Esophagus squamous epithelium (tissue), 5 donors: ENCODE data around the gene HTR3B. TPM values are rescaled to one million over a fixed set of nuclear protein-coding genes. Genes with fewer than 3 reads are reported as not detected.

Experiments
- DNase-seq: peaks from one replicate; lab custom pipeline; 2025; lab: John Stamatoyannopoulos, UW
- H3K27ac ChIP-seq, 4 donors: fragments of 200-600 bp; sonication (generic); one replicate each; pipeline ENCODE4 v1.5.1; 2016 to 2019; ENCODE audit warnings: mild to moderate bottlenecking in 1 of 4
- H3K27me3 ChIP-seq, 4 donors: fragments of 200-600 bp; sonication (generic); 1 replicate in 3 of 4; 2 replicates in 1 of 4; pipeline versions ENCODE4 v1.5.1 to v1.6.0; 2017 to 2021; ENCODE audit warnings: antibody characterized with exemption in 1 of 4
- H3K36me3 ChIP-seq, 3 donors: fragments of 200-600 bp; sonication (generic); one replicate each; pipeline ENCODE4 v1.5.1; 2016 to 2019
- H3K4me1 ChIP-seq, 3 donors: fragments of 200-600 bp; sonication (generic); one replicate each; pipeline ENCODE4 v1.5.1; 2017 to 2019
- H3K4me3 ChIP-seq, 4 donors: fragments of 200-600 bp; sonication (generic); 1 replicate in 3 of 4; 2 replicates in 1 of 4; pipeline ENCODE4 v1.5.1; 2016 to 2019; ENCODE audit warnings: mild to moderate bottlenecking in 2 of 4, moderate library complexity in 1 of 4
- H3K9me3 ChIP-seq, 3 donors: fragments of 200-600 bp; sonication (generic); one replicate each; pipeline ENCODE4 v1.5.1; 2016 to 2019
- POLR2A ChIP-seq, 4 donors: fragments of 450-650 bp; IDR thresholded peaks; one replicate each; pipeline ENCODE4 v1.6.1; 2017; ENCODE audit warnings: antibody characterized with exemption in 4 of 4, mild to moderate bottlenecking in 4 of 4, moderate library complexity in 3 of 4
- WGBS, 2 donors: methylation state at CpG; one replicate each; pipeline ENCODE4 v1.1.5; 2018; 5-methylcytosine and 5-hydroxymethylcytosine counted together
- intact Hi-C: fragments of 100-400 bp; cut with DNase I; formaldehyde crosslinking; loops from one replicate; pipeline ENCODE4 v1.15.0; 2022
- total RNA-seq, 4 donors: library from RNA; depleted of rRNA; stranded (reverse); fragments of >200 nt; gene quantifications; one replicate each; pipeline ENCODE4 v1.1.0, GENCODE V29; 2016
- TF ChIP-seq, protein P1 (sequence below), 6 experiments: fragments of 450-650 bp in 4 of 6; fragments of 200-600 bp in 2 of 6; sonication (generic) in 2 of 6; IDR thresholded peaks; one replicate each; pipeline ENCODE4 v1.5.1; 2016 to 2019; ENCODE audit warnings: antibody characterized with exemption in 6 of 6, mild to moderate bottlenecking in 4 of 6, moderate library complexity in 4 of 6
- donor health status: DM: yes; HTN: yes; CAD: no.

The HTR3B gene, protein sequence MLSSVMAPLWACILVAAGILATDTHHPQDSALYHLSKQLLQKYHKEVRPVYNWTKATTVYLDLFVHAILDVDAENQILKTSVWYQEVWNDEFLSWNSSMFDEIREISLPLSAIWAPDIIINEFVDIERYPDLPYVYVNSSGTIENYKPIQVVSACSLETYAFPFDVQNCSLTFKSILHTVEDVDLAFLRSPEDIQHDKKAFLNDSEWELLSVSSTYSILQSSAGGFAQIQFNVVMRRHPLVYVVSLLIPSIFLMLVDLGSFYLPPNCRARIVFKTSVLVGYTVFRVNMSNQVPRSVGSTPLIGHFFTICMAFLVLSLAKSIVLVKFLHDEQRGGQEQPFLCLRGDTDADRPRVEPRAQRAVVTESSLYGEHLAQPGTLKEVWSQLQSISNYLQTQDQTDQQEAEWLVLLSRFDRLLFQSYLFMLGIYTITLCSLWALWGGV
- total RNA-seq, result under 1 TPM in 3 of 4 donors, not detected in 1; 0.15 to 0.64 (median 0.19) TPM

DNA sequence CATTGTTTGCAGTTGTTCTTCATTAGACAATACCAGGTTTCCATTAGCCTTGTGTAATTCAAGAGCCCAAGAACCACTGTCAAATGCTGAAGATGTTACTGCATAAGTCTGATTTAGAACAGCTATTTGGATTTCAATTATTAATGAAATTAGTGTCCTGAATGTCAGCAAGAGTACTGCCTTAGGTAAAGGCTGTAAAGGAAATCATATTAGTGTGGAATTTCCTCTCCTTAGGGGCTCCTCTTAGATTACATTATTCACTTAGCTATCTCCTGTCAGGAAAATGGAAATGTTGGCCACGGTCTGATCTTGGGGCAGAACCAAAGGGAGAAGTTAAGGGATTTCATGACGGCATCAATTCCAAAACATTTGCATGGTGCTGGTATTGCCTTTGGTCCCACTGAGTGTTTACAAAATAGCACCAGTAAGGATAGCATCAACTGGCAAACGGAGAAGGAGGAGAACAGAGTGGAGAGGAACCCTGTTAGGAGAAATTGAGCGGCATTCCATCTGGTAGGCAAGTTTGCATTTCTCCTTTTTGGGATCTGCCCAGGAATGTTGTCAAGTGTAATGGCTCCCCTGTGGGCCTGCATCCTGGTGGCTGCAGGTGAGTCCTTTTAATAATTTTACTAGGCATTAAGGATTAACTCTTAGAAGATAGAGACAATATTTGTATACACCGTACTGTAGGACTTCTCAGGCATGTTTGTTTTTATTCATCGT is at the start of gene HTR3B:
Gene HTR3B, plus strand, starts transcription at position 418 of the 723 bp plus-strand sequence. Its CDS starts 138 bp downstream, at position 556.
- peaks cover 0 to 23% (median 0%) of the 10 kb centered on the region in 4 donors for H3K27me3 ChIP-seq
- no peaks in the 10 kb centered on the region for H3K4me1 ChIP-seq
- no peak within 1 kb of the TSS for H3K27ac ChIP-seq
- WGBS, 2 donors, result 54 to 67% methylated on average over 6 of the region's 6 CpGs
- no peaks in the 10 kb centered on the region for H3K36me3 ChIP-seq
- no peak for DNase-seq
- intact Hi-C loops, result no loop called here
- TF ChIP-seq, protein P1, sequence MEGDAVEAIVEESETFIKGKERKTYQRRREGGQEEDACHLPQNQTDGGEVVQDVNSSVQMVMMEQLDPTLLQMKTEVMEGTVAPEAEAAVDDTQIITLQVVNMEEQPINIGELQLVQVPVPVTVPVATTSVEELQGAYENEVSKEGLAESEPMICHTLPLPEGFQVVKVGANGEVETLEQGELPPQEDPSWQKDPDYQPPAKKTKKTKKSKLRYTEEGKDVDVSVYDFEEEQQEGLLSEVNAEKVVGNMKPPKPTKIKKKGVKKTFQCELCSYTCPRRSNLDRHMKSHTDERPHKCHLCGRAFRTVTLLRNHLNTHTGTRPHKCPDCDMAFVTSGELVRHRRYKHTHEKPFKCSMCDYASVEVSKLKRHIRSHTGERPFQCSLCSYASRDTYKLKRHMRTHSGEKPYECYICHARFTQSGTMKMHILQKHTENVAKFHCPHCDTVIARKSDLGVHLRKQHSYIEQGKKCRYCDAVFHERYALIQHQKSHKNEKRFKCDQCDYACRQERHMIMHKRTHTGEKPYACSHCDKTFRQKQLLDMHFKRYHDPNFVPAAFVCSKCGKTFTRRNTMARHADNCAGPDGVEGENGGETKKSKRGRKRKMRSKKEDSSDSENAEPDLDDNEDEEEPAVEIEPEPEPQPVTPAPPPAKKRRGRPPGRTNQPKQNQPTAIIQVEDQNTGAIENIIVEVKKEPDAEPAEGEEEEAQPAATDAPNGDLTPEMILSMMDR (IDR thresholded peaks at IDR 0.05), result no peak
- no peak for TF ChIP-seq POLR2A (IDR thresholded peaks at IDR 0.05)
- no peak within 1 kb of the TSS for H3K4me3 ChIP-seq
- no peaks in the 10 kb centered on the region for H3K9me3 ChIP-seq

DNA sequence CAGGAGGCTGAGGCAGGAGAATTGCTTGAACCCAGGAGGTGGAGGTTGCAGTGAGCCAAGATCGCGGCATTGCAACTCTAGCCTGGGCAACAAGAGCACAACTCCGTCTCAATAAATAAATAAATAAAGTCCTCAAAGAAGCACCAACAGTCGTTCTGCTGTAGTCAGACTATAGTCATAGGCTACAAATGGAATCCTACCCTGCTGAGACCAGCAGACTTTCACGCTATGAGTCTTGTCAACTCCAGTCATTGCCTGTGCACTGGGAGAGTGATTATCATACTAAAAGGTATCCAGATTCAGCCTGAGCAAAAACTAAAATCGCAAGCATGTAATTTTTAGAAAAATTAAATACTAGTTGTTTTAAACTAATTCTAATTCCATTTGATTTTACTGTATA is 48.8 kb upstream of the HTR3B start:
- TF ChIP-seq, protein P1 (IDR thresholded peaks at IDR 0.05), result no peak
- TF ChIP-seq POLR2A (IDR thresholded peaks at IDR 0.05), result no peak
- intact Hi-C loops, result no loop called here
- Histone ChIP-seq H3K36me3 (peaks cover 0 to 23% (median 6%) of the 10 kb centered on the region in 3 donors), H3K4me3 (no peak overlapping the region), H3K27ac (no peak overlapping the region), H3K27me3 (no peaks in the 10 kb centered on the region), H3K4me1 (peaks cover 0 to 16% (median 0%) of the 10 kb centered on the region in 3 donors), H3K9me3 (no peaks in the 10 kb centered on the region)
- DNase-seq, result no peak
- WGBS, 2 donors, result 92 to 99% methylated on average over 6 of the region's 6 CpGs

DNA sequence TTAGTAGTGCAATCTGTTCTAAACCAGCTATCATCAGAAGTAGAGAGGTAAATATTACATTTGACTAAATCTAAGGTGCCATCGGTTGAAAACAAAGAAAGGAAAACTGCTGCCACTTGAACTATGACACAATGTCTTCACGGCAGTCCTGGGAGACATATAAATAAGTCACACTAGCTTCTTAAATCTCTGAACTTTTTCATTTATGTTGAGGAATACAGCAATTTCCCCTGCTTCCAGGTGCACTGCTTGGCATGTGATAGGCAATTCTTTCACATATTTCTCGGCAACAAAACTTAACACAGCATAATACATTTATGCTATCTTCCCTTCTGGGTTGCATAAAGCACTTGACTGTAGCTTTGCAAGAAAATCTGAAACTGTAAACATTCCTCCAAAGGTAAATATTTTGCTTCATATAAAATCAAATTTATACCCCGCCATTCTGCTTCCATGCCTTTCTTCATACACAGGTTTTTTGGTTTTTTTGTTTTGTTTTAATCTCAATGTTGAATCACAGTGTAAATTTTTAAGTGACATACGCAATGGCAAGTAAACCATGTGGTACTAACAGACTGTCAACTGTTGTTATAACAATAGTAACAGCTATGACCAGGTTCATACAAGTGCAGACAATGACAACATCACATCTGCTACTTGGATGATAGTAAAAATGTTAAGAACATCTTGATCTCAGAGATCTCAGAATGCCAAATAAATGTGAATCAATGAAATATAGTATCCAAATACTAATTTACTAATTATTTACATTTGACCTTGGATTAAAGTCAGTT is 47.4 kb upstream of the HTR3B start:
- H3K9me3 ChIP-seq, result no peaks in the 10 kb centered on the region
- H3K36me3 ChIP-seq, result peaks cover 0 to 9% (median 2%) of the 10 kb centered on the region in 3 donors
- no peak for TF ChIP-seq POLR2A (IDR thresholded peaks at IDR 0.05)
- TF ChIP-seq, protein P1 (IDR thresholded peaks at IDR 0.05), result no peak
- no peak for DNase-seq
- H3K4me3 ChIP-seq, result no peak overlapping the region
- no peak overlapping the region for H3K27ac ChIP-seq
- H3K27me3 ChIP-seq, result no peaks in the 10 kb centered on the region
- intact Hi-C loops, result no loop called here
- peaks cover 0 to 16% (median 0%) of the 10 kb centered on the region in 3 donors for H3K4me1 ChIP-seq
- WGBS, 2 donors, result 65 to 77% methylated on average over 5 of the region's 5 CpGs

DNA sequence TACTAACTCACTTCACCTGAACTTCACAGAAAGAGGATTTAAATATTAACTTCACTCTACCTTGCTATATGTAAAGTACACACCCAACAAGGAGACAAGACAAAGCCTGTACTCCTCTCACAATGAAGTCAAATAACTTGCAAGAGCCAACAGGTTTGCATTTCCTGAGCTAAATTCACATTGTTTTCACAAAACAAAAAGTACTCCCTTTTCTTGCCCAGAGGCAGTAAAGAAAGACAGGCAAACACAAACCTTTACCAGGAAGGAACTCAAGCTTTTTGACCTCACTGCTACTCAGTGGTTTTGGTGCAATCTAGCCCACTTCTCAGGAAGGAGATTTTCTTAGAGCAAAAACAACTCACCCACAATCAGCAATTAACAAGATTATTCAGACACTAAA is 44.9 kb upstream of the HTR3B start:
- no peak for DNase-seq
- Histone ChIP-seq H3K4me3 (no peak overlapping the region), H3K27ac (peak overlapping the region; percentile 1 to 38 (median 18)), H3K4me1 (peaks cover 0 to 16% (median 0%) of the 10 kb centered on the region in 3 donors), H3K27me3 (no peaks in the 10 kb centered on the region), H3K9me3 (no peaks in the 10 kb centered on the region), H3K36me3 (peaks cover 0 to 1% (median 0%) of the 10 kb centered on the region in 3 donors)
- no peak for TF ChIP-seq POLR2A (IDR thresholded peaks at IDR 0.05)
- TF ChIP-seq, protein P1 (IDR thresholded peaks at IDR 0.05), result no peak
- intact Hi-C loops, result no loop called here
